ENCODE results near the gene HMG20A.
"Not testable (repeated sequence)": the region's sequence is repeated elsewhere in the genome, so short reads cannot be mapped to it uniquely, and the experiment has no call there.

HMG20A gene

GRCh38 chr15:77409259-77410156 is 11.2 kb upstream of the HMG20A start:
- DNase-seq: no peak

- DNase-seq: not testable (repeated sequence)
Measured at GRCh38 chr15:77410157-77410500, 10.6 kb upstream of the HMG20A start.

- no peak for DNase-seq
Measured at GRCh38 chr15:77410701-77411618, 9.7 kb upstream of the HMG20A start.

- no peak for DNase-seq
Measured at GRCh38 chr15:77411619-77411976, 9.1 kb upstream of the HMG20A start.

GRCh38 chr15:77412972-77413698 is 7.6 kb upstream of the HMG20A start:
- DNase-seq: no peak

GRCh38 chr15:77413699-77414349 is 6.9 kb upstream of the HMG20A start:
- no peak for DNase-seq

- no peak for DNase-seq
Measured at GRCh38 chr15:77414789-77415442, 5.8 kb upstream of the HMG20A start.

GRCh38 chr15:77415450-77416147 is 5.1 kb upstream of the HMG20A start:
- no peak for DNase-seq

GRCh38 chr15:77416148-77416455 is 4.6 kb upstream of the HMG20A start:
- DNase-seq: no peak

GRCh38 chr15:77416954-77417353 is 3.7 kb upstream of the HMG20A start:
- DNase-seq: no peak

- no peak for DNase-seq
Measured at GRCh38 chr15:77417602-77418001, 3.1 kb upstream of the HMG20A start.

- peak; percentile 3 for DNase-seq
Measured at GRCh38 chr15:77418391-77418965, 2.2 kb upstream of the HMG20A start.

- DNase-seq: peak; percentile 72
Measured at GRCh38 chr15:77418966-77419835, 1.5 kb upstream of the HMG20A start.

- DNase-seq: peak; percentile 99
Measured at GRCh38 chr15:77419836-77420609, 665 bp upstream of the HMG20A start, which contains the start of gene PEAK1. PEAK1 (minus strand) TSS chr15:77420104; CDS start chr15:77181926, 238,178 bp downstream.

GRCh38 chr15:77421370-77421700 is 647 bp downstream of the HMG20A start:
- DNase-seq: no peak

GRCh38 chr15:77425104-77425503 is 4.4 kb downstream of the HMG20A start:
- DNase-seq: no peak

- no peak for DNase-seq
Measured at GRCh38 chr15:77426377-77426776, 5.7 kb downstream of the HMG20A start.

- DNase-seq: no peak
Measured at GRCh38 chr15:77426871-77427270, 6.2 kb downstream of the HMG20A start.

- no peak for DNase-seq
Measured at GRCh38 chr15:77430213-77430612, 9.5 kb downstream of the HMG20A start.

All from retina (tissue), 1 donor.